NCI-H774 (cell line): ENCODE results near the gene CAMK2B.
A peak's percentile ranks its signal among the peaks of the same experiment; 100 is the strongest.
"Not testable (repeated sequence)": the region's sequence is repeated elsewhere in the genome, so short reads cannot be mapped to it uniquely, and the experiment has no call there.

Source experiments
- DNase-seq: peaks from one replicate; lab custom pipeline; 2025; lab: John Stamatoyannopoulos, UW

The CAMK2B gene

GRCh38 chr7:44215531-44215930 is 109.9 kb downstream of the CAMK2B start:
- no peak for DNase-seq

GRCh38 chr7:44213877-44214388 is 111.5 kb downstream of the CAMK2B start:
- no peak for DNase-seq

GRCh38 chr7:44213206-44213876 is 112.1 kb downstream of the CAMK2B start:
- DNase-seq = no peak

GRCh38 chr7:44212581-44213184 is 112.7 kb downstream of the CAMK2B start:
- DNase-seq = no peak

GRCh38 chr7:44212018-44212417 is 113.4 kb downstream of the CAMK2B start:
- no peak for DNase-seq

GRCh38 chr7:44211126-44211675 is 114.2 kb downstream of the CAMK2B start:
- DNase-seq = no peak

- no peak for DNase-seq
Observed at GRCh38 chr7:44210107-44210506, 115.3 kb downstream of the CAMK2B start.

- no peak for DNase-seq
Observed at GRCh38 chr7:44208085-44208484, 117.3 kb downstream of the CAMK2B start.

GRCh38 chr7:44206008-44206407 is 119.4 kb downstream of the CAMK2B start:
- no peak for DNase-seq

GRCh38 chr7:44201813-44202212 is 123.6 kb downstream of the CAMK2B start:
- DNase-seq = no peak

- DNase-seq = peak; percentile 97
Observed at GRCh38 chr7:44200699-44201461, 124.5 kb downstream of the CAMK2B start, which contains the start of gene YKT6. Gene YKT6 (plus strand): TSS chr7:44200978. CDS start chr7:44201136, 158 bp downstream.

GRCh38 chr7:44200163-44200562 is 125.2 kb downstream of the CAMK2B start:
- not testable (repeated sequence) for DNase-seq

GRCh38 chr7:44197474-44197873 is 127.9 kb downstream of the CAMK2B start:
- no peak for DNase-seq

GRCh38 chr7:44196450-44196872 is 128.9 kb downstream of the CAMK2B start:
- peak; percentile 57 for DNase-seq

GRCh38 chr7:44195889-44196288 is 129.5 kb downstream of the CAMK2B start:
- DNase-seq = no peak

- no peak for DNase-seq
Observed at GRCh38 chr7:44194562-44195145, 130.7 kb downstream of the CAMK2B start.

- DNase-seq = no peak
Observed at GRCh38 chr7:44194069-44194468, 131.3 kb downstream of the CAMK2B start.

GRCh38 chr7:44193011-44193802 is 132.2 kb downstream of the CAMK2B start:
- no peak for DNase-seq

GRCh38 chr7:44191171-44191570 is 134.2 kb downstream of the CAMK2B start:
- no peak for DNase-seq

- no peak for DNase-seq
Observed at GRCh38 chr7:44189993-44190872, 135.2 kb downstream of the CAMK2B start.
